RWPE2 (cell line): Measurements from ENCODE around the gene FOSL1.
A peak's percentile ranks its signal among the peaks of the same experiment; 100 is the strongest.

Experiments used
- ATAC-seq: fragments of 200-7000 bp; cut with Tn5 transposase; 3 replicates; pipeline ENCODE4 v1.9.1; 2021; ENCODE audit warnings: low read depth
- DNase-seq: peaks from one replicate; pipeline ENCODE4 v3.0.0-alpha.2; 2020; ENCODE audit warnings: low spot score
- H3K27ac ChIP-seq: fragments of 450-650 bp; 2 replicates; pipeline ENCODE4 v1.5.1; 2017; ENCODE audit warnings: mild to moderate bottlenecking; ENCODE audit not compliant: poor library complexity, severe bottlenecking
- H3K27me3 ChIP-seq: fragments of 250-450 bp; sonication (Bioruptor Pico); 2 replicates; pipeline ENCODE4 v1.5.1; 2021; ENCODE audit warnings: mild to moderate bottlenecking, moderate library complexity; ENCODE audit not compliant: insufficient read depth, poor library complexity, severe bottlenecking
- H3K36me3 ChIP-seq: fragments of 250-450 bp; sonication (Bioruptor Pico); 2 replicates; pipeline ENCODE4 v1.5.1; 2020; ENCODE audit warnings: low read depth, mild to moderate bottlenecking, moderate library complexity
- H3K4me1 ChIP-seq: fragments of 250-450 bp; sonication (Bioruptor Pico); 2 replicates; pipeline ENCODE4 v1.5.1; 2021; ENCODE audit warnings: mild to moderate bottlenecking, moderate library complexity; ENCODE audit not compliant: insufficient read depth, poor library complexity, severe bottlenecking
- H3K4me3 ChIP-seq: fragments of 250-450 bp; sonication (Bioruptor Pico); 2 replicates; pipeline ENCODE4 v1.5.1; 2021; ENCODE audit warnings: mild to moderate bottlenecking, moderate library complexity; ENCODE audit not compliant: severe bottlenecking
- H3K9me3 ChIP-seq: fragments of 250-450 bp; sonication (Bioruptor Pico); 2 replicates; pipeline ENCODE4 v1.5.1; 2021; ENCODE audit warnings: mild to moderate bottlenecking, moderate library complexity; ENCODE audit not compliant: severe bottlenecking
- TF ChIP-seq, protein P1 (sequence below): fragments of 450-650 bp; IDR thresholded peaks from one replicate; pipeline ENCODE4 v1.5.1; 2017; ENCODE audit warnings: mild to moderate bottlenecking, moderate library complexity; ENCODE audit not compliant: poor library complexity, severe bottlenecking

Gene FOSL1

DNA sequence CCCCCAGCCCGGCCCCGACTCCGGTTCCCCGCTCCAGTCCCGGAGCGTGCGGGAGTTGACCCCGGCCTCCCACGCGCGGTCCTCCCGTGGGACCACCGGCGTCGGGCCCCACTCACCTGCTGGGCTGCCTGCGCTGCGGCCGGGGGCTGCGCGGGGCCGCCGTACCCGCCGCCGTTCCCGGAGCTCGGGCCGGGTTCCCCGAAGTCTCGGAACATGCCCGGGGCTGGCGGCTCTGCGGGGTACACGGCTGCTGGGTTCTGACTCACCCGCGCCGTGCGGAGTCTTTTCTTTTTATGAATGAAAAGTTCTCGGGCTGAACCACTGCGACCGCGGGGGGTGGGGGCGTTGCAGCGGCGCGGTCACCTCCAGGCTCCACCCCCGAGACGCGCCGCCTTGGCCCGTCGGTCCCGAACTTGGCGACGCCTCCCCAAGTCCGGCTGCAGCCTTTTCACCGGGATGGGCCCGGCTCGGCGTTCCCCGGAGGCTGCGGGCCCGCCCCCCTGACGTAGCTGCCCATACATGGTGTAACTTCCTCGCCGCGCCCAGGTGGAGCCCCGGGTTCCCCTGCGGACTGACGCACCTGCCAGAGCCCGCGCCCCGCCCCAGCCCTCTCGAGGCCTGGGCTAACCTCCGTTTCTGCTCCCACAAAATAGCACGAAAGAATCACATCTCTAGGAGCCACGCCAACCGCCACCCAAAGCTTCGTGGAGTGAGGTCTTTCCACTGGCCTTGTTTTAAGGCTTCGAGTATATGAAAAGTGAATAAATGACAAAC, at the start of gene FOSL1:
FOSL1 (minus strand) TSS at position 264 of the 774 bp plus-strand sequence; CDS start at position 215, 49 bp downstream.
- peak within 1 kb of the TSS; percentile 77 for H3K4me3 ChIP-seq
- H3K27ac ChIP-seq, result peak within 1 kb of the TSS; percentile 96
- DNase-seq, result peak; percentile 99
- no peaks in the 10 kb centered on the region for H3K9me3 ChIP-seq
- TF ChIP-seq, protein P1, sequence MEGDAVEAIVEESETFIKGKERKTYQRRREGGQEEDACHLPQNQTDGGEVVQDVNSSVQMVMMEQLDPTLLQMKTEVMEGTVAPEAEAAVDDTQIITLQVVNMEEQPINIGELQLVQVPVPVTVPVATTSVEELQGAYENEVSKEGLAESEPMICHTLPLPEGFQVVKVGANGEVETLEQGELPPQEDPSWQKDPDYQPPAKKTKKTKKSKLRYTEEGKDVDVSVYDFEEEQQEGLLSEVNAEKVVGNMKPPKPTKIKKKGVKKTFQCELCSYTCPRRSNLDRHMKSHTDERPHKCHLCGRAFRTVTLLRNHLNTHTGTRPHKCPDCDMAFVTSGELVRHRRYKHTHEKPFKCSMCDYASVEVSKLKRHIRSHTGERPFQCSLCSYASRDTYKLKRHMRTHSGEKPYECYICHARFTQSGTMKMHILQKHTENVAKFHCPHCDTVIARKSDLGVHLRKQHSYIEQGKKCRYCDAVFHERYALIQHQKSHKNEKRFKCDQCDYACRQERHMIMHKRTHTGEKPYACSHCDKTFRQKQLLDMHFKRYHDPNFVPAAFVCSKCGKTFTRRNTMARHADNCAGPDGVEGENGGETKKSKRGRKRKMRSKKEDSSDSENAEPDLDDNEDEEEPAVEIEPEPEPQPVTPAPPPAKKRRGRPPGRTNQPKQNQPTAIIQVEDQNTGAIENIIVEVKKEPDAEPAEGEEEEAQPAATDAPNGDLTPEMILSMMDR, result no peak
- peaks cover 48% of the 10 kb centered on the region for H3K4me1 ChIP-seq
- H3K36me3 ChIP-seq, result peaks cover 36% of the 10 kb centered on the region
- H3K27me3 ChIP-seq, result no peaks in the 10 kb centered on the region
- ATAC-seq, result peak; percentile 83

DNA sequence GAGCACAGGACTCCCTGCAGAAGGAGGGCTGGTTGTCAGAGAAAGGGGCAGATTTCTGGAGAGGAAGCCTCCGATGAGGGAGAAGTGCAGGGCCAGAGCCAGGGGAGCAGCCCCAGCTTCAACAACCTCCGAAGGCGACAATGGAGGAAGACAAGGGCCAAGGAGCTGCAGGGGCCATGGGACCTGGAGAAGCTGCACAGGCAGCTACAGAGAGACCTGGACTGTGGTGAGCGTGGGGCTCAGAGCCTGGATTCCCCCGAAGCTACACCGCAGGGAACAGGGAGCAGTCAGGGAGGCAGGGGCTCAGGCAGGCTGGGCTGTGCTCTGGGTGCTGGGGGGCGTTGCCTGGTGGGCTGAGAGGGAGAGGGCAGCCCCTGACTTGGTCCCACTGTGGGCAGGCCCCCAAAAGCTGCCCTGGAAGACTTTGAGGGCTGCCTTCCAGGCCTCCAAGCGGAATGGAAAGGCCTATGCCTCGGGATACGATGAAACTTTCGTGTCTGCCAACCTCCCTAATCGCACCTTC, 47.5 kb upstream of the FOSL1 start:
- ATAC-seq (no peak), DNase-seq (no peak)
- Histone ChIP-seq H3K4me1 (no peaks in the 10 kb centered on the region), H3K27ac (no peak overlapping the region), H3K27me3 (no peaks in the 10 kb centered on the region), H3K36me3 (no peaks in the 10 kb centered on the region), H3K4me3 (no peak overlapping the region), H3K9me3 (no peaks in the 10 kb centered on the region)
- TF ChIP-seq, protein P1, result no peak

DNA sequence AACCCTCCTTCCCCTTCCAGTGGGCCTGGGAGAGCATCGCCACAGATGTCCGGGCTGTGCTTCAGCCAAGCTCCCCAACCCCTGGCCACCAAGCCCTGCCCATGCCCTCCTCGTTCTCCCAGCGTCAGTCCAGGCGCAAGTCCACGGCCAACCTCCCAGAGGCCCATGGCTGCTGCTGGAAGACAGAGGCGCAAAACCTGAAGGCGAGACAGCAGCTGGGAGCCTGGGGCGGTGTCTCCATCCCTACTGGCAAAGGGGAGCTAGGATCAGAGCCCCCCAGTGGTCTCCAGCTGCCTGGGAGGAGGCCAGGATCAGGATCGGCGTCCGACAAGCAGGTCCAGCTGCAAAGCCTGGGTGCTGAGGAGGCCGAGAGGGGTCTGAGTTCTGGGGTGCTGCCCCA, 46.9 kb upstream of the FOSL1 start:
- DNase-seq, result no peak
- Histone ChIP-seq H3K4me3 (no peak overlapping the region), H3K9me3 (no peaks in the 10 kb centered on the region), H3K27ac (no peak overlapping the region), H3K36me3 (no peaks in the 10 kb centered on the region), H3K27me3 (no peaks in the 10 kb centered on the region), H3K4me1 (no peaks in the 10 kb centered on the region)
- TF ChIP-seq, protein P1, result no peak
- no peak for ATAC-seq

DNA sequence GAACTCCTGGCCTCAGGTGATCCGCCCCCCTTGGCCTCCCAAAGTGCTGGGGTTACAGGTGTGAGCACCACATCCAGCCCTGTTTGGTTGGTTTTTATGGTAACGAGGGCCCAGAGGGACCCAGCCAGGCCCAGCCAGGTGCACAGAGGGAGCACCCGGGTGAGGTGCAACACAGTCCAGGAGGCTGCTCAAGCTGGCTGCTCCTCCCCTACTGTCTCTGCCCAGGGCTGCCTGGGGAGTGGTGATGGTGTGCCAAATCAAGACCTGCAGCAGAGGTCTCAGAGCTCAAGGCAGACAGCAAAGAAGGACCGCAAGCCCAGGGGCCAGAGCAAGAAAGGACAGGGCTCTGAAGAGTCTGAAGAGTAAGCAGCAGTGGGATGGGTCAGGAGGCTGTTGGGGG, 46.5 kb upstream of the FOSL1 start:
- Histone ChIP-seq H3K4me3 (no peak overlapping the region), H3K9me3 (no peaks in the 10 kb centered on the region), H3K4me1 (no peaks in the 10 kb centered on the region), H3K27ac (no peak overlapping the region), H3K27me3 (no peaks in the 10 kb centered on the region), H3K36me3 (no peaks in the 10 kb centered on the region)
- DNase-seq (no peak), ATAC-seq (peak; percentile 33; the same call in 1 of the 3 replicates)
- TF ChIP-seq, protein P1, result no peak

DNA sequence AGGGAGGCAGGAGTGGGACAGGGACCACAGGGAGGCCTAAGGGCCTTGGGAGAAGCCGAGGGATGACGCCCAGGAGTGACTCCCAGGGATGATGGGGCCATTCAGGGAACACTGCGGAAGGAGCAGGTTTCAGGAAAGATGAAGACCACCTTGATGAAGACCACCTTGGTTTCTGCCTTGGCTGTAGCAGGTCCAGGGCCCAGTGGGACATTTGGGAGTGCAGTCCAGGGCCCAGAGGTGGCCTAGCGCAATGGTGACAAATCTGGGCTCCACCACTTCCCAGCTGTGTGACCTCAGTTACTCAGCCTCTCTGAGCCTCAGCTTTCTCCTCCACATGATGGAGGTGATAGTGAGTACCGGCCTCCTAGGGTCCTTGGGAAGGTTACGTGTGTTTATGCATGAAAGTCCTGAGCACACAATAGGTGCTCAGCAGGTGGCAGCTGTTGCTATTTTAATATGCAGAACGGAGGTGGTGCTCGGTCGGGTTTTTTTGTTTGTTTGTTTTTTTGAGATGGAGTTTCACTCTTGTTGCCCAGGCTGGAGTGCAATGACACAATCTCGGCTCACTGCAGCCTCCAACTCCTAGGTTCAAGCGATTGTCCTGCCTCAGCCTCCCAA, 45.9 kb upstream of the FOSL1 start:
- Histone ChIP-seq H3K4me3 (no peak overlapping the region), H3K9me3 (no peaks in the 10 kb centered on the region), H3K27ac (no peak overlapping the region), H3K27me3 (no peaks in the 10 kb centered on the region), H3K36me3 (no peaks in the 10 kb centered on the region), H3K4me1 (peaks cover 5% of the 10 kb centered on the region)
- TF ChIP-seq, protein P1, result no peak
- DNase-seq (no peak), ATAC-seq (no peak)
